Measurements from ENCODE around the gene PHTF2. TPM values are rescaled to one million over a fixed set of nuclear protein-coding genes. Genes with fewer than 3 reads are reported as not detected.

The PHTF2 gene
- total RNA-seq, 4 donors from 2014 or later, result 15.1 to 28.8 (median 20.1) TPM

- TF ChIP-seq CTCF (IDR thresholded peaks at IDR 0.05), result no peak
- no peak for TF ChIP-seq POLR2AphosphoS5 (IDR thresholded peaks at IDR 0.05)
- no peak for TF ChIP-seq EP300 (IDR thresholded peaks at IDR 0.05)
- no peak for TF ChIP-seq POLR2A (IDR thresholded peaks at IDR 0.05)
- Histone ChIP-seq H3K27ac (no peak overlapping the region), H3K9me3 (peaks cover 0 to 37% (median 0%) of the 10 kb centered on the region in 3 donors), H3K27me3 (no peaks in the 10 kb centered on the region), H3K4me3 (no peak overlapping the region), H3K36me3 (peaks cover 0 to 2% of the 10 kb centered on the region in 2 donors), H3K4me1 (no peaks in the 10 kb centered on the region)
- 85% methylated on average over 2 of the region's 3 CpGs; no CpG with 5 or more reads in 1 of the 2 donors for WGBS, 2 donors (ENCODE audit: low coverage in 1 of 2)
- no peak for ATAC-seq
Observed at GRCh38 chr7:77825131-77825530, 26.6 kb downstream of the PHTF2 start.

- H3K4me3 ChIP-seq, result no peak overlapping the region
- no peak overlapping the region for H3K27ac ChIP-seq
- H3K27me3 ChIP-seq, result no peaks in the 10 kb centered on the region
- H3K4me1 ChIP-seq, result no peaks in the 10 kb centered on the region
- H3K9me3 ChIP-seq, result peaks cover 0 to 25% (median 0%) of the 10 kb centered on the region in 3 donors
- TF ChIP-seq POLR2AphosphoS5 (IDR thresholded peaks at IDR 0.05) (no peak), POLR2A (IDR thresholded peaks at IDR 0.05) (no peak), CTCF (IDR thresholded peaks at IDR 0.05) (no peak), EP300 (IDR thresholded peaks at IDR 0.05) (no peak)
- ATAC-seq, result no peak
- 74 to 85% methylated on average over 2 of the region's 2 CpGs for WGBS, 2 donors (ENCODE audit: low coverage in 1 of 2)
- no peaks in the 10 kb centered on the region for H3K36me3 ChIP-seq
Observed at GRCh38 chr7:77826300-77826699, 27.7 kb downstream of the PHTF2 start.

GRCh38 chr7:77827999-77828398 is 29.4 kb downstream of the PHTF2 start:
- TF ChIP-seq CTCF (IDR thresholded peaks at IDR 0.05) (no peak), POLR2A (IDR thresholded peaks at IDR 0.05) (no peak), POLR2AphosphoS5 (IDR thresholded peaks at IDR 0.05) (no peak), EP300 (IDR thresholded peaks at IDR 0.05) (no peak)
- H3K36me3 ChIP-seq, result no peaks in the 10 kb centered on the region

GRCh38 chr7:77830649-77831355 is 32.2 kb downstream of the PHTF2 start:
- no peak for ATAC-seq
- H3K4me3 ChIP-seq, result no peak overlapping the region
- no peaks in the 10 kb centered on the region for H3K36me3 ChIP-seq
- H3K27ac ChIP-seq, result no peak overlapping the region
- H3K9me3 ChIP-seq, result peaks cover 0 to 8% (median 0%) of the 10 kb centered on the region in 3 donors
- WGBS, 2 donors (ENCODE audit: low coverage in 1 of 2), result 78 to 89% methylated on average over 5 to 8 of the region's 8 CpGs
- no peaks in the 10 kb centered on the region for H3K4me1 ChIP-seq
- TF ChIP-seq CTCF (IDR thresholded peaks at IDR 0.05) (no peak), POLR2A (IDR thresholded peaks at IDR 0.05) (no peak)
- no peaks in the 10 kb centered on the region for H3K27me3 ChIP-seq

More at GRCh38 chr7:77827999-77828398, 29.4 kb downstream of the PHTF2 start:
- Histone ChIP-seq H3K27me3 (no peaks in the 10 kb centered on the region), H3K9me3 (peaks cover 0 to 14% (median 0%) of the 10 kb centered on the region in 3 donors), H3K27ac (no peak overlapping the region), H3K4me3 (no peak overlapping the region), H3K4me1 (no peaks in the 10 kb centered on the region)
- WGBS, 2 donors (ENCODE audit: low coverage in 1 of 2), result 59 to 69% methylated on average over 2 of the region's 2 CpGs
- ATAC-seq, result no peak

- no peaks in the 10 kb centered on the region for H3K36me3 ChIP-seq
- no peaks in the 10 kb centered on the region for H3K4me1 ChIP-seq
- no peak for TF ChIP-seq POLR2A (IDR thresholded peaks at IDR 0.05)
- TF ChIP-seq POLR2AphosphoS5 (IDR thresholded peaks at IDR 0.05), result no peak
- TF ChIP-seq CTCF (IDR thresholded peaks at IDR 0.05), result no peak
- no peak for TF ChIP-seq EP300 (IDR thresholded peaks at IDR 0.05)
- ATAC-seq, result no peak
- no peak overlapping the region for H3K27ac ChIP-seq
- H3K27me3 ChIP-seq, result no peaks in the 10 kb centered on the region
- 90 to 100% methylated on average over 4 to 7 of the region's 7 CpGs for WGBS, 2 donors (ENCODE audit: low coverage in 1 of 2)
- peaks cover 0 to 1% (median 0%) of the 10 kb centered on the region in 3 donors for H3K9me3 ChIP-seq
- no peak overlapping the region for H3K4me3 ChIP-seq
Observed at GRCh38 chr7:77831481-77831880, 32.9 kb downstream of the PHTF2 start.
